Mammary epithelial cell (primary cell): ENCODE measurements around the gene HPCAL1.

Experiments used
- EZH2 ChIP-seq: IDR thresholded peaks from 2 replicates; pipeline ENCODE4 v1.6.1; 2012; ENCODE audit warnings: low read length, inconsistent platforms, borderline replicate concordance
- TF ChIP-seq, protein P1 (sequence below), 2 donors: IDR thresholded peaks in 1 of 2; conservative IDR thresholded peaks in 1 of 2; 2 replicates each; pipeline ENCODE4 v1.5.1; 2011 to 2012; ENCODE audit warnings: inconsistent platforms in 2 of 2, low read length in 2 of 2, mild to moderate bottlenecking in 2 of 2, control low read depth in 1 of 2, low read depth in 1 of 2; ENCODE audit not compliant: insufficient read depth in 1 of 2; ENCODE audit errors: extremely low read depth in 1 of 2

- TF ChIP-seq, protein P1, sequence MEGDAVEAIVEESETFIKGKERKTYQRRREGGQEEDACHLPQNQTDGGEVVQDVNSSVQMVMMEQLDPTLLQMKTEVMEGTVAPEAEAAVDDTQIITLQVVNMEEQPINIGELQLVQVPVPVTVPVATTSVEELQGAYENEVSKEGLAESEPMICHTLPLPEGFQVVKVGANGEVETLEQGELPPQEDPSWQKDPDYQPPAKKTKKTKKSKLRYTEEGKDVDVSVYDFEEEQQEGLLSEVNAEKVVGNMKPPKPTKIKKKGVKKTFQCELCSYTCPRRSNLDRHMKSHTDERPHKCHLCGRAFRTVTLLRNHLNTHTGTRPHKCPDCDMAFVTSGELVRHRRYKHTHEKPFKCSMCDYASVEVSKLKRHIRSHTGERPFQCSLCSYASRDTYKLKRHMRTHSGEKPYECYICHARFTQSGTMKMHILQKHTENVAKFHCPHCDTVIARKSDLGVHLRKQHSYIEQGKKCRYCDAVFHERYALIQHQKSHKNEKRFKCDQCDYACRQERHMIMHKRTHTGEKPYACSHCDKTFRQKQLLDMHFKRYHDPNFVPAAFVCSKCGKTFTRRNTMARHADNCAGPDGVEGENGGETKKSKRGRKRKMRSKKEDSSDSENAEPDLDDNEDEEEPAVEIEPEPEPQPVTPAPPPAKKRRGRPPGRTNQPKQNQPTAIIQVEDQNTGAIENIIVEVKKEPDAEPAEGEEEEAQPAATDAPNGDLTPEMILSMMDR (conservative IDR thresholded peaks at IDR 0.05 in 1 of 2, IDR thresholded peaks at IDR 0.05 in 1 of 2; ENCODE audit: extremely low read depth in 1 of 2, insufficient read depth in 1 of 2, low read depth in 1 of 2, low read length in 2 of 2): no peak
- TF ChIP-seq EZH2: no peak
These were observed 10.7 kb upstream of the HPCAL1 start for GRCh38 chr2:10292033-10292432.
